Ureter (tissue), 1 donor: ENCODE data around the gene SEPHS2. TPM values are rescaled to one million over a fixed set of nuclear protein-coding genes. Genes with fewer than 3 reads are reported as not detected.
"Not testable (repeated sequence)": the region's sequence is repeated elsewhere in the genome, so short reads cannot be mapped to it uniquely, and the experiment has no call there.

Source experiments
- DNase-seq: peaks from one replicate; pipeline ENCODE4 v3.0.0-alpha.2; 2020; ENCODE audit warnings: low spot score
- total RNA-seq: library from RNA; stranded (reverse); gene quantifications from one replicate; pipeline ENCODE4 v1.2.4, GENCODE V29; 2023
- donor health status: DM: yes; HTN: yes; CAD: no.

Gene SEPHS2, protein sequence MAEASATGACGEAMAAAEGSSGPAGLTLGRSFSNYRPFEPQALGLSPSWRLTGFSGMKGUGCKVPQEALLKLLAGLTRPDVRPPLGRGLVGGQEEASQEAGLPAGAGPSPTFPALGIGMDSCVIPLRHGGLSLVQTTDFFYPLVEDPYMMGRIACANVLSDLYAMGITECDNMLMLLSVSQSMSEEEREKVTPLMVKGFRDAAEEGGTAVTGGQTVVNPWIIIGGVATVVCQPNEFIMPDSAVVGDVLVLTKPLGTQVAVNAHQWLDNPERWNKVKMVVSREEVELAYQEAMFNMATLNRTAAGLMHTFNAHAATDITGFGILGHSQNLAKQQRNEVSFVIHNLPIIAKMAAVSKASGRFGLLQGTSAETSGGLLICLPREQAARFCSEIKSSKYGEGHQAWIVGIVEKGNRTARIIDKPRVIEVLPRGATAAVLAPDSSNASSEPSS
- total RNA-seq: 36.2 TPM

DNA sequence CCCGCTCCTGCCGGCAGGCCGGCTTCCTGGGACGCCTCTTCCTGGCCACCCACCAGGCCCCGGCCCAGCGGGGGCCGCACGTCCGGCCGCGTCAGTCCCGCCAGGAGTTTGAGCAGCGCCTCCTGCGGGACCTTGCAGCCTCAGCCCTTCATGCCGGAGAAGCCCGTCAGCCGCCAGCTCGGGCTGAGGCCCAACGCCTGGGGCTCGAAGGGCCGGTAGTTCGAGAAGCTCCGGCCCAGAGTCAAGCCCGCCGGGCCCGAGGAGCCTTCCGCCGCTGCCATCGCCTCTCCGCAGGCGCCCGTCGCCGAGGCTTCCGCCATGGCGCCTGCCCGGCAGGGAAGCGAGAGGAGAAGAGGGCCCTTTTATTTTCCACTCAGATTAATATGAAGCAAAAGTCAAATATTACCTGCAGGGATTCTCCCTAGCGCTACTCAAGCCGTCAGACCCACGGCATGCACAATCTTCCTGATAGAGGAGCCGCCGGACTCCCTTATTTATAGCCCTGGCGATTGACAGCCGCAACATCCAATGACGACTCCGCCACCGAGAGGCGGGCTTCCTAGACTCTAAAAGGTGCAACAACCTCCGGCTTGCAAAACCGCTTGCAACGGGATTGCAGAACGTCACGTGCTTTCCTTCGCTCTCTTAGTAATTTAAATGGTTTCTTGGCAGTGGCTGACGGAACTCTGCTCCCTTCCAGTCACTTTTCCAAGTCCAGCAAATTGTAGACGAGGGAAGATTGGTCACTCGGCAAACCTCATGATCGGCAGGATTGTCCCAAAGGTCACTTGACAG lies at the start of gene SEPHS2:
SEPHS2 (minus strand) TSS at position 467 of the 795 bp plus-strand sequence; CDS start at position 320, 147 bp downstream.
- DNase-seq: peak; percentile 99

DNA sequence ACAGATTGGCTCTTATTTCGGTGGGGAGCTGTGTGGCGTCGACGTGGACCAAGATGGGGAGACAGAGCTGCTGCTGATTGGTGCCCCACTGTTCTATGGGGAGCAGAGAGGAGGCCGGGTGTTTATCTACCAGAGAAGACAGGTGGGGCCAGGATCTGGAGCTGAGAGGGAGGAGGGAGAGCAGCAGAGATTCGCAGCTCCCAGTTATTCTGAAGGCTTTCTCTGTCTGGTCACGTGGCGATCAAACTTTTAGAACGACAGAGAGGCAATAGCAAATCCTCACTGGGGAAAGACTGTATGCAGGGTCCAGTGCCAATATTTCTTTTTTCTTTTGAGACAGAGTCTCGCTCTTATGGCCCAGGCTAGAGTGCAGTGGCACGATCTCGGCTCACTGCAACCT lies 49.0 kb upstream of the SEPHS2 start:
- DNase-seq: no peak

DNA sequence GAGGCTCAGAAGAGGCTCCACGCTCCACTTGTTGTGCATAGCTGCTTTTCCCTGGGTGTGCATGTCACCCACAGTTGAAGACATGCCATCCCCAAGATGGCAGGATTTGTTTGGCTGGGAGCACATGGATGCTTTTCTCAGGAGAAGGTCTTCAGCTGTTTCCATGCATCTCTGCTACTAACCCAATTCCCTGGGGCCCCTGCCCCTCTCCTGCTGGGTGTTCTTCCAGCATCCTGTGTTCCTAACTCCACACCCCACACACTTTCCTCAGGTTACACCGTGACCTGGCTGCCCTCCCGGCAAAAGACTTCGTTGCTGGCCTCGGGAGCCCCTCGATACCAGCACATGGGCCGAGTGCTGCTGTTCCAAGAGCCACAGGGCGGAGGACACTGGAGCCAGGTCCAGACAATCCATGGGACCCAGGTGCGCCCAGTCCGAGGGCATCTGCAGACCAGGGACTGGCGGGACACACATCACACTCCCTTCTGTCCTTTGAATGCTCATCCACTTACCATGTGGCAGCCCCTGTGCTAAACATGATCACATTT lies 48.3 kb upstream of the SEPHS2 start:
- DNase-seq: no peak

DNA sequence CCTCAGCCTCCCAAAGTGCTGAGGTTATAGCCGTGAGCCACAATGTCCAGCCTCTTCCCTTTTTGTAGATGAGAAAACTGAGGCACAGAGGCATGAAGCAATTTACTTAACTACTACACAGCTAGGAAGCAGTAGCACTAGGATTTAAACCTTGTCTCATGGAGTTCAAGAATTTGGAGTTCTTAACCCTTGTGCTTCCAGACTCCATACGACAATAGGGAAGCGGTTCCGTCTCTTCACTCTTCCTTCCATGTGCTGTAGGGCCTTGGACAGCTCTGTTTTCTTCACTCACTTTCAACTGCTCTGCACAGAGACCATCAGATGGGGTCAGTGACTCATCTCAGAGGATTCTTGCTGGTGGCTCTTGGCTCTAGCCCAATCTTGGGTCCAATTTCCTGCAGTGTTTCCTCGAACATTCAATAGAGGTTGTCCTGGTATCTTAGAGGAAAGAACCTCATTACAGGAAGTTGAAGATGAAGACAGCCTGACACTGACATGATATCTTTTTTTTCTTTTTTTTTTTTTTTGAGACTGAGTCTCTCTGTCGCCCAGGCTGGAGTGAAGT lies 46.2 kb upstream of the SEPHS2 start:
- DNase-seq: peak; percentile 57

DNA sequence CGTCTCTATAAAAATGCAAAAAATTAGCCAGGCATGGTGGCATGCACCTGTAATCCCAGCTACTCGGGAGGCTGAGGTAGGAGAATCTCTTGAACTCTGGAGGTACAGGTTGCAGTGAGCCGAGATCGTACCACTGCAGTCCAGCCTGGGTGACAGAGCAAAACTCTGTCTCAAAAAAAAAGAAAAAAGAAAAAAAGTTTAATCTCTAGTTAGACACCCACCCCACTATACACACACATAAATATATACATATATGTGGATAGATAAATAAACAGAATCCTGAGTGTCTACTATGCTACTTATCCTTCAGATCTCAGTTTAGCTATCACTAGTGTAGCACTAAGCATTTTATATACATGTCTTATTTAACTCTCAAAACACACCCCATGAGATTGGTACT lies 45.6 kb upstream of the SEPHS2 start:
- no peak for DNase-seq

DNA sequence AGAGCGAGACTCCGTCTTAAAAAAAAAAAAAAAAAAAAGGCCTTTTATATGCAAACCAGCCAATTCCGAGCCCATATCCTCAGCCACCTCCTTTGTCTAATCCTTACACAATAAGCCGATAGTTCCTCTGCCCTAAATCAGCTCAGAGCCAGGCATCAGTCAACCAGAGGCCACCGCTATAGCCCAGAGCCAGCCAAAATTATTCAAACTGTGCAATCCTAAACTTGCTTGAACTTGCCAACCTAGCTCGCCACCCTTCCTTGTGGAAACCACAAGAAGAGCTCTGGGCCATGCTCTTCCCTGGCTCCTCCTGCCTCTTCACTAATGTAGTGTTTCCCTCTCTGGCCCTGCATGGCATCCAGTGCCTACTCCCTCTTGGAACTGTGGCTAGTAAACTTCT lies 44.5 kb upstream of the SEPHS2 start:
- DNase-seq: peak; percentile 56

DNA sequence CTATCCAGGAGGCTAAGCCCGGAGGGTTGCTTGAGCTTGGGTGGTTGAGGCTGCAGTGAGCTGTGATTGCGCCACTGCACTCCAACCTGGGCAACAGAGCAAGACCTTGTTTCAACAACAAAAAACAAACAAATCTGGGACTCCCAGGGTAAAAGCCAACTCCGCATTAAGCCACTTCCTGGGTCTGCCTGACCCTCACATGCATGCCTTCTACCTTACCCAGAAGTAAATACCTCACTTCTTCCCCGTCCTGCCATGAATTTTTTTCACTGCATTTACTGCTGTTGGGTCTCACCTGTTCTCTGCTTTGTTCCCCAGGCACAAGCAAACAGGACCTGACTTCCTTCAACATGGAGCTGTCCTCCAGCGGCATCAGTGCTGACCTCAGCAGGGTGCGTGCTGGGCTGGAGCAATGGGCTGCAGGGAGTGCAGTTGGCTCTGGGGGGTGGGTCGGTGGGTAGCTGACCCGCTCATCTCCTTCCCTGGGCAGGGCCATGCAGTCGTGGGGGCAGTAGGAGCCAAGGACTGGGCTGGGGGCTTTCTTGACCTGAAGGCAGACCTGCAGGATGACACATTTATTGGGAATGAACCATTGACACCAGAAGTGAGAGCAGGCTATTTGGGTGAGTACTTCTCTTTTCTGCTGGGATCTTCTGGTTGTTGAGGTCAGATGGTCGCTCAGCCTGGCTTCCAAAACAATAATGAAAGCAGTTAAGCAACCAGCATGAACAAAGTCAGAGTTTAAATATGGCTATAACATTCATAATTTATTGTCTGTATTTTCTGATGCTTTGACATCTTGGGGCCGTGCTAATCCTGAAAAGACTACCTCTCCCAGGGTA lies 43.3 kb upstream of the SEPHS2 start:
- DNase-seq: no peak

DNA sequence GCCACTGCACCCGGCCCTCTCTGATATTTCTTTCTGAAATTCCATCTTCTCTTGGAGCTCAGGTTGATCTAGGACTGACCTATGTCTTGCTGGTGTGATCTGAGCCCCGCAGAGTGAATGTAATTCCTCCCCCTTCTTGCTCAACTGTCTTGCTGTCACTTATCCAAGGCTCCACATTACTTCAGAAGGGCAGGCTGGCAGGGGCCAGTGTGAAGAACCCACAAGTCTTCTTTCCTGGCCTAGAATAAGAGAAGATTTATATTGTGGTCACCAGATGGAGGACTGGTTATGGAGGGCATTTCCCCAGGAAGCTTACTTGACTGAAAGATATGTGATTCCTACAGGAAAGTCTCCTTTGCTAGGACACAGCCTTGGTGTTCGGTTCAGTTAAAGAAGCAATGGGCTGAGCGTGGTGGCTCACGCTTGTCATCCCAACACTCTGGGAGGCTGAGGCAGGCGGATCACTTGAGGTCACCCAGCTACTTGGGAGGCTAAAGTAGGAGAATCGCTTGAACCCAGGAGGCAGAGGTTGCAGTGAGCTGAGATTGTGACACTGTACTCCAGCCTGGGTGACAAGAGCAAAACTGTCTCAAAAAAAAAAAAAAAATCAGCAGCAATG lies 40.3 kb upstream of the SEPHS2 start:
- DNase-seq: no peak

DNA sequence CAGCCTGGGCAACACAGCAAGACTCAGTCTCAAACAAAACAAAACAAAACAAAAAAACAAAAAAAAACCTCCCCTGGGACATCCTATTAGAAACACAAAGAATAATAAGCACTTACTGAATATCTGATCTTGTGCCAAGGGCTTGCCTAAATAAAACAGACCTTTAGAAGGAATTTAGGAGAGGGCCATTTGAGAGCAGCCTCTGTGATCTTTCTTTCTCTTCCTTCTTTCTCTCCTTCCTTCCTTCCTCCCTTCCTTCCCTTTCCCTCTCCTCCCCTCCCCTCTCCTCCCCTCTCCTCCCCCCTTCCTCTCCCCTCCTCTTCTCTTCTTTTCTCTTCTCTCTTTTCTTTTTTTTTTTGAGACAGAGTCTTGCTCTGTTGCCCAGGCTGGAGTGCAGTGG lies 39.2 kb upstream of the SEPHS2 start:
- DNase-seq: no peak

DNA sequence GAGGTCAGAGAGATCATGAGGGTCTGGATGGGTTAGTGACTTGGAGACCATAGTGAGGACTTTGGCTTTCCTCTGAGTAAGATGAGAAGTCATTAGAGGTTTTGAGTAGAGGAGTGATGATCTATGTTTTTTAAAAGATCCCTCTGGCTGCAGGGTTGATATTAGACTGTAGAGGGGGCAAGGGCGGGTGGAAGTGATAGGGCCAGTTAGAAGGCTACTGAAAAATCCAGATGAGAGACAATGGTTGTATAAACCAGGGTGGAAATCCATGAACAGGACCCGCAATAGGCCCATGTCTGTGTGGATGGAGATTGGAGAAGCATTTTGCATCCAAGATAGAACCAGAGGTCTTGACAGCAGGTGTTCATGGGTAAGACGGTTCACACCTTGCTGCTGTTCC lies 36.7 kb upstream of the SEPHS2 start:
- DNase-seq: no peak

DNA sequence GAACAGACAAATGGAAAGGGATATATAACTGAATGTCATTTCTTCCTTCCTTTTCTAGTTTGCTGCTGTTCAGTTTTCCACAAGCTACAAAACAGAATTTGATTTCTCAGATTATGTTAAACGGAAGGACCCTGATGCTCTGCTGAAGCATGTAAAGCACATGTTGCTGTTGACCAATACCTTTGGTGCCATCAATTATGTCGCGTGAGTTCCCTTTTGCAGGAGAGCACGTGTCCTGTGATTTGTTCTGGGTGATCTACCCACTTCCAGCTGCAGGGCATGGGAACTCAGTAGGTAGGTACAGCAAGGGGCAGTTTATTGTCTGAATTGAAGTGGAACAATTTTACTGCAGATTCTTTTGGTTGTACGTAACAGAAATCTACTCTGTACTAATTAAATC lies 35.7 kb upstream of the SEPHS2 start:
- DNase-seq: no peak

DNA sequence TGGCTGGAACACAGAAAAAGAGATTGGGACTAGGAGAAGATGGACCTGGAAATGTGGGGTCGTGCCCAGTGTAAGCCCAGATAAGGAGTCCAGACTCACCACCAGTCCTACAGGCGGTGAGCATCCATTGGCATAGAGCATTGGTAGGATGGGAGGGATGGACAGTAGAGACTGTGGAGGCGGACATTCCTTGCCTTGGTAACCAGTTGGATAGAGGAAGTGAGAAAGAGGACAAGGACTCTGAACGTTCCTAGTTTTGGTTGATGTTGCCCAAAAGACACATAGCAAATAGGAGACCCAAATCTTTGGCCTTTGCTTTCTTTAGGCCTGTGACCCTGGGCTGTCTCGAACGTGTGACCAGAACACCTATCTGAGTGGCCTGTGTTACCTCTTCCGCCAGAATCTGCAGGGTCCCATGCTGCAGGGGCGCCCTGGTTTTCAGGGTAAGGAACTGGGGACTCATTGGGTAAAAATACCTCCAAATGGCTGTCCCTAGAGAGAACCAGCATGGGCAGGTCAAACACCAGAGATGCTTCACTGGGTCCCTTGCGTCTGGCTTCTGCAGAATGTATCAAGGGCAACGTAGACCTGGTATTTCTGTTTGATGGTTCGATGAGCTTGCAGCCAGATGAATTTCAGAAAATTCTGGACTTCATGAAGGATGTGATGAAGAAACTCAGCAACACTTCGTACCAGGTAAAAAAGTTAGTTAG lies 33.2 kb upstream of the SEPHS2 start:
- no peak for DNase-seq

DNA sequence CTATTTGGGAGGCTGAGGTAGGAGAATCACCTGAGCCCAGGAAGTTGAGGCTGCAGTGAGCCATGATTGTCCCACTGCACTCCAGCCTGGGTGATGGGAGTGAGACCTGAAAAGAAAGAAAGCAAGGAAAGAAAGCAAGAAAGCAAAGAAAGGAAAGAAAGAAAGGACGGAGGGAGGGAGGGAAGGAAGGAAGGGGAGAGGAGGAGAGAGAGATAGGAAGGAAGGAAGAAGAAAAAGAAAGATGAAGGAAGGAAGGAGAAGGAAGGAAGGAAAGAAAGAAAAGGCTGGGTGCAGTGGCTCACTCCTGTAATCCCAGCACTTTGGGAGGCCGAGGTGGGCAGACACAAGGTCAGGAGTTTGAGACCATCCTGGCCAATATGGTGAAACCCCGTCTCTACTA lies 32.1 kb upstream of the SEPHS2 start:
- not testable (repeated sequence) for DNase-seq

DNA sequence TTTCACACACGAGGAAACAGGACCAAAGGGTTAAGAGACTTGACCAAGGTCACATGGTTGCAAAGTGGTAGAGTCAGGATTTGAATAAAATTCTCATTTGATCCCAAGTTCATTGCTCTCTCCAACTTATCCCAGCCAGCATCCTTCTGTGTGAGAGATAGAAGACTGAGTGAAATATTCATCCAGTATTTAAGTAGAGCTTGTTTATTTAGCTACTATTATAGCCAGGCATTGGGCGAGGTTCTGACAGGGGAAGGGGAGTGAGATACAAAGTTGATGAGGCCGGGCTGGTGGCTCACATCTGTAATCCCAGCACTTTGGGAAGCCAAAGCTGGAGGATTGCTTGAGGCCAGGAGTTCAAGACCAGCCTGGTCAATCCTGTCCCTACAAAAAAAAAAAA lies 31.3 kb upstream of the SEPHS2 start:
- no peak for DNase-seq

DNA sequence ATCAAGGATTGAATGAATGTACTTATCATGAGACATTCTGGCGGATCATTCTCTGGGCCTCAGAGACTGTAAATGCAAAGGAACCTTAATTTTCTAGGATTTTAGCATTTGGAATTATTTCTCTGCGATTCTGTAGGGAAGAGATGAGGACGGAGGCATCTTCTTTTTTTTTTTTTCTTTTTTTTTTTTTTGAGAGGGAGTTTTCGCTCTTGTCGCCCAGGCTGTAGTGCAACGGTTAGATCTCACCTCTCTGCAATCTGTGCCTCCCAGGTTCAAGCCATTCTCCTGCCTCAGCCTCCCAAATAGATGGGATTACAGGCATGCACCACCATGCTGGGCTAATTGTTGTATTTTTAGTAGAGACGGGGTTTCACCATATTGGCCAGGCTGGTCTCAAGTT lies 29.0 kb upstream of the SEPHS2 start:
- DNase-seq: no peak

DNA sequence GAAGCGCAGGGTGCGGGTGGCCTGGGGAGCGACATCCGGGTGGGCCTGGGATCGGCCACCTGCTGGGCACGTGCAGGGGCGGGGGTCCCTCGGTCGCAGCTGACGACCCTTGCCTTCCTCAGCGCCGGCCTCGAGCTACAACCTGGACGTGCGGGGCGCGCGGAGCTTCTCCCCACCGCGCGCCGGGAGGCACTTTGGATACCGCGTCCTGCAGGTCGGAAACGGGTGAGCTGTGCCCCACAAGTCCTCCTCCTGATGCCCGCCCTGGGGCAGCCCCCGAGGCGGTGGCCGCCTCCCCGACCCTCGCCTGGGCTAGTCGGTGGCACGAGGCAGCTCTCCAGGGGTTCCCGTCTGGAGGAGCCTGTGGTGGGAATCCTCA lies 28.4 kb upstream of the SEPHS2 start:
- no peak for DNase-seq

DNA sequence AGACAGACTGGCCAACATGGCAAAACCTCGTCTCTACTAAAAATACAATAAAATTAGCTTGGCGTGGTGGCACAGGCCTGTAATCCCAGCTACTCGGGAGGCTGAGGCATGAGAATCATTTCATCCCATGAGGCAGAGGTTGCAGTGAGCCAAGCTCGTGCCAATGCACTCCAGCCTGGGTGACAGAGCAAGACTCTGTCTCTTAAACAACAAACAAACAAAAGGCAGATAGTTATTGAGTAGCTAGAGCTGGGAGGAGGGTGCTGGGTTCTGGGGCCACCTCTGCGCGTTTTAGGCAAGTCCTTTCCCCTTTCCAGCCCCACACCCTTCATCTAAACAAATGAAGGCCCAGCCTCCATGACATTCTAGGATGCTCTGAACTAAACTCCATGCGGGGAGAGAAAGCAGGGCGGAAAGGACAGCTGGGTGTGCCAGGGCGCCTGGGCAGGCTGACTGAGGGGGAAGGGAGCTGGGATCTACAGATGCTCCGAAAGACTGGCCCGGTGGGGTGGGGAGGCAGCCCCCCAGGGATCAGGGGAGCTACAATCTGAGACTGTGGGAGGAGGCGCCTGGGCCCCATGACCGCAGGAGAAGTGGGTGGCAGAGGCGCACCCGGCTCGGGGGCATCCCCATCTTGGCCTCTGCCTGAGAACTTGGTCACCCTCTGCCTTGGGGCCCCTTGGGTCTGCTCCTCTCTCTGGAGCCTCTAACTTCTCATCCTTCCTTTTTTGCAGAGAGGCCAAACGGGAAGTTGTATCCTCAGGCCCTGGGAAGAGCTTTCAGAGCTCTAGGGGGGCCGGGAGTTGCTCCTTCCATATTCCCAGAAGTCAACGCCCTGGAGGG lies 27.8 kb upstream of the SEPHS2 start:
- DNase-seq: no peak

DNA sequence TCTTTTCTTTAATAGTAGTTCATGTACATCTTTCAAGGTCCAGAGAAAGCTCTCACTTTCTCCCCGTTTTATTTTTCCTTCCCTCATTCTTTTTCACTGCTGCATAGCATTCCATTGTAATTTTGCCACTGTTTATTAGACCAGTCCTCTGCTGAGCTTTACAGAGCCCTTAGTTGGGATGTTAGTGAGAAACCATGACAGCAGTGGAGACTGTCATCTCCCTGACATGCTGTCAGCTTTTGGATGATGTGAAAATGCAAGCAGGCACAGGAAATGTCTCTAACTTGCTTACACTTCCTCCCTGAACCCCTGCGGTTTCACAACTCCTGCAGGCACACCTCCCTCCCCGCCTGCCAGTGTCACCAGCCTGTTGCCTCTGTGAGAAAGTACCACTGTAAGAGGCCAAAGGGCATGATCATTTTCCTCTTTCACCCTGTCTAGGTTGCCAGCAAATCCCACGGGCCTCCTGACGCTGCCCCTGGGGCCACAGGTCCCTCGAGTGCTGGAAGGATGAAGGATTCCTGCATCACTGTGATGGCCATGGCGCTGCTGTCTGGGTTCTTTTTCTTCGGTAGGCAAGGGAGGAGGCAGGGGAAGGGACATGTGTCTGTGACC lies 26.8 kb upstream of the SEPHS2 start, which contains the start of gene ITGAL:
ITGAL (plus strand) TSS at position 415 of the 615 bp plus-strand sequence; CDS start at position 511, 96 bp downstream.
- peak; percentile 56 for DNase-seq

DNA sequence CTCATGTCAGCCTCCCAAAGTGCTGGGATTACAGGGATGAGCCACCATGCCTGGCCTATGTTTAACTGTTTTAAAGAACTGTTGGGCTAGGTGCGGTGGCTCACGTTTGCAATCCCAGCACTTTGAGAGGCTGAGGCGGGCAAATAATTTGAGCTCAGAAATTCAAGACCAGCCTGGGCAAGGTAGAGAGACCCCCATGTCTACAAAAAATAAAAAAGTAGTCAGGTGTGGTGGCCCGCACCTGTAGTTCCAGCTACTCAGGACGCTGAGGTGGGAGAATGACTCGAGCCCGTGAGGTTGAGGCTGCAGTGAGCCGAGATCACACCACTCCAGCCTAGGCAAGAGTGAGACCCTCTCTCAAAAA lies 24.9 kb upstream of the SEPHS2 start:
- DNase-seq: no peak
